Activated B cell treated with CpG ODN at 0.5 μM for 24 hours (primary cell): Measurements from ENCODE around the gene STK10. TPM values are rescaled to one million over a fixed set of nuclear protein-coding genes. Genes with fewer than 3 reads are reported as not detected.

Experiments
- ATAC-seq: fragments of 200-7000 bp; cut with Tn5 transposase; one replicate; pipeline ENCODE4 v1.10.0; 2021; ENCODE audit warnings: low read depth, mild to moderate bottlenecking, moderate library complexity
- CTCF ChIA-PET: fragments of 350-600 bp; sonication (Branson Sonifier 250); formaldehyde crosslinking; loops from one replicate; lab custom pipeline; 2021; ENCODE audit warnings: antibody characterized with exemption; lab: Charles Lee
- POLR2A ChIA-PET: fragments of 350-600 bp; sonication (Branson Sonifier 250); formaldehyde crosslinking; loops from one replicate; lab custom pipeline; 2021; ENCODE audit warnings: antibody characterized with exemption; lab: Charles Lee
- DNase-seq: peaks from one replicate; pipeline ENCODE4 v3.0.0; 2022
- H3K27ac Mint-ChIP-seq: one replicate; pipeline ENCODE4 v1.8.0; 2020; ENCODE audit warnings: mixed read lengths
- H3K27me3 Mint-ChIP-seq: one replicate; pipeline ENCODE4 v1.8.0; 2021; ENCODE audit warnings: mixed read lengths
- H3K36me3 Mint-ChIP-seq: one replicate; pipeline ENCODE4 v1.8.0; 2021; ENCODE audit warnings: low read depth, mixed read lengths
- H3K4me1 Mint-ChIP-seq: one replicate; pipeline ENCODE4 v1.8.0; 2021; ENCODE audit warnings: mixed read lengths
- H3K4me3 Mint-ChIP-seq: one replicate; pipeline ENCODE4 v1.8.0; 2020; ENCODE audit warnings: mild to moderate bottlenecking, mixed read lengths
- H3K9me3 Mint-ChIP-seq: one replicate; pipeline ENCODE4 v1.8.0; 2020; ENCODE audit warnings: mixed read lengths
- CTCF ChIP-seq: fragments of 200-600 bp; IDR thresholded peaks from one replicate; pipeline ENCODE4 v1.8.0; 2022; ENCODE audit warnings: antibody characterized with exemption, mild to moderate bottlenecking
- intact Hi-C: fragments of 100-400 bp; cut with micrococcal nuclease; formaldehyde crosslinking; loops from one replicate; pipeline ENCODE4 v1.15.1; 2024
- total RNA-seq: library from RNA; stranded (reverse); gene quantifications from 2 replicates; pipeline ENCODE4 v1.2.3, GENCODE V29; 2022

Gene STK10
- total RNA-seq, 1 donor from 2014 or later, result 276 TPM

GRCh38 chr5:171992305-171992704, 195.7 kb downstream of the STK10 start:
- ChIA-PET POLR2A (interaction anchor here (1.1 to 4.9 kb wide), 2 partner anchors 12 to 14 kb away, joined by 3 to 35 read pairs; partner anchors contain the start of gene FBXW11), CTCF (interaction anchor here (1.0 to 1.1 kb wide), 2 partner anchors 81 to 196 kb away, joined by 3 to 5 read pairs; partner anchors contain the start of gene STK10)
- no peak for TF ChIP-seq CTCF
- Mint-ChIP-seq H3K27me3 (no peaks in the 10 kb centered on the region), H3K27ac (peak overlapping the region; percentile 1), H3K4me3 (no peak overlapping the region), H3K36me3 (peaks cover 57% of the 10 kb centered on the region), H3K9me3 (no peaks in the 10 kb centered on the region), H3K4me1 (peaks cover 77% of the 10 kb centered on the region)
- ATAC-seq (no peak), DNase-seq (no peak)
- intact Hi-C loops, result no loop called here

Other genes starting within 250 kb of the STK10 start
- 46.5 and 52.7 TPM in 2 replicates for gene FBXW11, start 181.6 kb downstream of the STK10 start, total RNA-seq
- gene EFCAB9, start 5.9 kb upstream of the STK10 start, total RNA-seq, result not detected in 2 replicates
- gene UBTD2, start 95.5 kb upstream of the STK10 start, total RNA-seq, result 8.5 and 9.0 TPM in 2 replicates